ENCODE results near the gene LPAR1. TPM values are rescaled to one million over a fixed set of nuclear protein-coding genes. Genes with fewer than 3 reads are reported as not detected.

The LPAR1 gene
- total and polyA plus RNA-seq, 5 donors = 14.2 to 42.8 (median 33.7) TPM

- Histone ChIP-seq H3K9me3 (ENCODE audit: control insufficient read depth, low read length) (no peaks in the 10 kb centered on the region), H3K4me3 (ENCODE audit: low read length) (no peak overlapping the region), H3K27me3 (ENCODE audit: control insufficient read depth, insufficient read depth) (no peaks in the 10 kb centered on the region), H3K4me1 (ENCODE audit: control insufficient read depth, insufficient read depth, low read length) (no peaks in the 10 kb centered on the region), H3K27ac (ENCODE audit: low read length) (no peak overlapping the region)
- 55% methylated on average over 3 of the region's 3 CpGs for WGBS
- DNase-seq (no peak), ATAC-seq (no peak)
- intact Hi-C loops (cut with DNase I) = no loop called here
Measured at GRCh38 chr9:110978516-110978915, 59.8 kb downstream of the LPAR1 start.

- intact Hi-C loops (cut with DNase I) = no loop called here
- no peak overlapping the region for H3K27ac ChIP-seq (ENCODE audit: low read length)
Measured at GRCh38 chr9:110977259-110977709, 61.0 kb downstream of the LPAR1 start.

GRCh38 chr9:110975969-110976368 lies 62.3 kb downstream of the LPAR1 start:
- intact Hi-C loops (cut with DNase I) = no loop called here
- H3K4me3 ChIP-seq (ENCODE audit: low read length) = no peak overlapping the region
- DNase-seq = peak in 1 of 3 donors; percentile 27
- H3K4me1 ChIP-seq (ENCODE audit: control insufficient read depth, insufficient read depth, low read length) = no peaks in the 10 kb centered on the region
- no peak overlapping the region for H3K27ac ChIP-seq (ENCODE audit: low read length)
- no peaks in the 10 kb centered on the region for H3K9me3 ChIP-seq (ENCODE audit: control insufficient read depth, low read length)
- peak; percentile 57 to 60 for ATAC-seq
- no peaks in the 10 kb centered on the region for H3K27me3 ChIP-seq (ENCODE audit: control insufficient read depth, insufficient read depth)
- WGBS = 57% methylated on average over 6 of the region's 6 CpGs

More at GRCh38 chr9:110977259-110977709, 61.0 kb downstream of the LPAR1 start:
- DNase-seq (peak in 1 of 3 donors; percentile 43), ATAC-seq (no peak)
- no peak overlapping the region for H3K4me3 ChIP-seq (ENCODE audit: low read length)
- no peaks in the 10 kb centered on the region for H3K9me3 ChIP-seq (ENCODE audit: control insufficient read depth, low read length)
- no peaks in the 10 kb centered on the region for H3K27me3 ChIP-seq (ENCODE audit: control insufficient read depth, insufficient read depth)
- no peaks in the 10 kb centered on the region for H3K4me1 ChIP-seq (ENCODE audit: control insufficient read depth, insufficient read depth, low read length)
- WGBS = 38% methylated on average over 3 of the region's 3 CpGs

- 93% methylated on average over 2 of the region's 2 CpGs for WGBS
Measured at GRCh38 chr9:110975278-110975677, 63.0 kb downstream of the LPAR1 start.

GRCh38 chr9:110971705-110972104 lies 66.6 kb downstream of the LPAR1 start:
- Histone ChIP-seq H3K27ac (ENCODE audit: low read length) (no peak overlapping the region), H3K4me1 (ENCODE audit: control insufficient read depth, insufficient read depth, low read length) (no peaks in the 10 kb centered on the region), H3K9me3 (ENCODE audit: control insufficient read depth, low read length) (no peaks in the 10 kb centered on the region), H3K4me3 (ENCODE audit: low read length) (no peak overlapping the region), H3K27me3 (ENCODE audit: control insufficient read depth, insufficient read depth) (no peaks in the 10 kb centered on the region)
- DNase-seq (no peak), ATAC-seq (no peak)
- intact Hi-C loops (cut with DNase I) = no loop called here
- WGBS = 71% methylated on average over 5 of the region's 5 CpGs

More at GRCh38 chr9:110975278-110975677, 63.0 kb downstream of the LPAR1 start:
- ATAC-seq = no peak
- no peak for DNase-seq
- Histone ChIP-seq H3K27me3 (ENCODE audit: control insufficient read depth, insufficient read depth) (no peaks in the 10 kb centered on the region), H3K4me1 (ENCODE audit: control insufficient read depth, insufficient read depth, low read length) (no peaks in the 10 kb centered on the region), H3K9me3 (ENCODE audit: control insufficient read depth, low read length) (no peaks in the 10 kb centered on the region), H3K4me3 (ENCODE audit: low read length) (no peak overlapping the region), H3K27ac (ENCODE audit: low read length) (no peak overlapping the region)
- intact Hi-C loops (cut with DNase I) = no loop called here

- DNase-seq (no peak), ATAC-seq (no peak)
- H3K27ac ChIP-seq (ENCODE audit: low read length) = no peak overlapping the region
- 77% methylated on average over 2 of the region's 2 CpGs for WGBS
- no peaks in the 10 kb centered on the region for H3K27me3 ChIP-seq (ENCODE audit: control insufficient read depth, insufficient read depth)
- no peaks in the 10 kb centered on the region for H3K4me1 ChIP-seq (ENCODE audit: control insufficient read depth, insufficient read depth, low read length)
- intact Hi-C loops (cut with DNase I) = no loop called here
- H3K4me3 ChIP-seq (ENCODE audit: low read length) = no peak overlapping the region
- H3K9me3 ChIP-seq (ENCODE audit: control insufficient read depth, low read length) = no peaks in the 10 kb centered on the region
Measured at GRCh38 chr9:110971234-110971633, 67.0 kb downstream of the LPAR1 start.

GRCh38 chr9:110969971-110970386 lies 68.3 kb downstream of the LPAR1 start:
- ATAC-seq (no peak), DNase-seq (no peak)
- Histone ChIP-seq H3K27me3 (ENCODE audit: control insufficient read depth, insufficient read depth) (no peaks in the 10 kb centered on the region), H3K4me3 (ENCODE audit: low read length) (no peak overlapping the region), H3K9me3 (ENCODE audit: control insufficient read depth, low read length) (no peaks in the 10 kb centered on the region), H3K27ac (ENCODE audit: low read length) (no peak overlapping the region), H3K4me1 (ENCODE audit: control insufficient read depth, insufficient read depth, low read length) (no peaks in the 10 kb centered on the region)
- intact Hi-C loops (cut with DNase I) = no loop called here
- 82% methylated on average over 4 of the region's 4 CpGs for WGBS

GRCh38 chr9:110968096-110968495 lies 70.2 kb downstream of the LPAR1 start:
- ATAC-seq (no peak), DNase-seq (no peak)
- intact Hi-C loops (cut with DNase I) = no loop called here
- Histone ChIP-seq H3K4me1 (ENCODE audit: control insufficient read depth, insufficient read depth, low read length) (no peaks in the 10 kb centered on the region), H3K27me3 (ENCODE audit: control insufficient read depth, insufficient read depth) (no peaks in the 10 kb centered on the region), H3K4me3 (ENCODE audit: low read length) (no peak overlapping the region), H3K27ac (ENCODE audit: low read length) (no peak overlapping the region), H3K9me3 (ENCODE audit: control insufficient read depth, low read length) (no peaks in the 10 kb centered on the region)
- WGBS = 62% methylated on average over 4 of the region's 4 CpGs

GRCh38 chr9:110967196-110967595 lies 71.1 kb downstream of the LPAR1 start:
- Histone ChIP-seq H3K4me3 (ENCODE audit: low read length) (no peak overlapping the region), H3K4me1 (ENCODE audit: control insufficient read depth, insufficient read depth, low read length) (no peaks in the 10 kb centered on the region), H3K27me3 (ENCODE audit: control insufficient read depth, insufficient read depth) (no peaks in the 10 kb centered on the region), H3K27ac (ENCODE audit: low read length) (no peak overlapping the region), H3K9me3 (ENCODE audit: control insufficient read depth, low read length) (no peaks in the 10 kb centered on the region)
- DNase-seq = no peak
- intact Hi-C loops (cut with DNase I) = no loop called here
- ATAC-seq = no peak
- 68% methylated on average over 2 of the region's 2 CpGs for WGBS

GRCh38 chr9:110960288-110960687 lies 78.0 kb downstream of the LPAR1 start:
- Histone ChIP-seq H3K27ac (ENCODE audit: low read length) (no peak overlapping the region), H3K4me1 (ENCODE audit: control insufficient read depth, insufficient read depth, low read length) (no peaks in the 10 kb centered on the region), H3K4me3 (ENCODE audit: low read length) (no peak overlapping the region), H3K9me3 (ENCODE audit: control insufficient read depth, low read length) (no peaks in the 10 kb centered on the region), H3K27me3 (ENCODE audit: control insufficient read depth, insufficient read depth) (no peaks in the 10 kb centered on the region)
- intact Hi-C loops (cut with DNase I) = no loop called here
- ATAC-seq (no peak), DNase-seq (no peak)
- WGBS = 67% methylated on average over 2 of the region's 2 CpGs

- WGBS = 75% methylated on average over 1 of the region's 1 CpG
- no peak for DNase-seq
- ATAC-seq = no peak
- Histone ChIP-seq H3K27ac (ENCODE audit: low read length) (no peak overlapping the region), H3K4me3 (ENCODE audit: low read length) (no peak overlapping the region), H3K9me3 (ENCODE audit: control insufficient read depth, low read length) (no peaks in the 10 kb centered on the region), H3K27me3 (ENCODE audit: control insufficient read depth, insufficient read depth) (no peaks in the 10 kb centered on the region), H3K4me1 (ENCODE audit: control insufficient read depth, insufficient read depth, low read length) (no peaks in the 10 kb centered on the region)
- intact Hi-C loops (cut with DNase I) = no loop called here
Measured at GRCh38 chr9:110958847-110959246, 79.4 kb downstream of the LPAR1 start.

- intact Hi-C loops (cut with DNase I) = no loop called here
- H3K4me3 ChIP-seq (ENCODE audit: low read length) = no peak overlapping the region
- H3K27me3 ChIP-seq (ENCODE audit: control insufficient read depth, insufficient read depth) = no peaks in the 10 kb centered on the region
- H3K27ac ChIP-seq (ENCODE audit: low read length) = no peak overlapping the region
- 46% methylated on average over 1 of the region's 1 CpG for WGBS
- peaks cover 1% of the 10 kb centered on the region for H3K4me1 ChIP-seq (ENCODE audit: control insufficient read depth, insufficient read depth, low read length)
- DNase-seq (no peak), ATAC-seq (no peak)
- no peaks in the 10 kb centered on the region for H3K9me3 ChIP-seq (ENCODE audit: control insufficient read depth, low read length)
Measured at GRCh38 chr9:110954822-110955291, 83.4 kb downstream of the LPAR1 start.
